HUES6 (cell line): ENCODE data around the gene PROS1.
"Not testable (repeated sequence)": the region's sequence is repeated elsewhere in the genome, so short reads cannot be mapped to it uniquely, and the experiment has no call there.

Experiments
- H3K27ac ChIP-seq: 2 replicates; pipeline ENCODE4 v1.7.0; 2013; ENCODE audit warnings: low read depth, mild to moderate bottlenecking, low read length, inconsistent platforms
- H3K27me3 ChIP-seq: 2 replicates; pipeline ENCODE4 v1.6.1; 2013; ENCODE audit warnings: low read length; ENCODE audit not compliant: control insufficient read depth, insufficient read depth
- H3K36me3 ChIP-seq: 2 replicates; pipeline ENCODE4 v1.6.1; 2013; ENCODE audit warnings: low read length; ENCODE audit not compliant: control insufficient read depth, insufficient read depth
- H3K4me1 ChIP-seq: 2 replicates; pipeline ENCODE4 v1.6.1; 2013; ENCODE audit warnings: low read length; ENCODE audit not compliant: control insufficient read depth, insufficient read depth
- H3K4me3 ChIP-seq: 2 replicates; pipeline ENCODE4 v1.5.1; 2013; ENCODE audit warnings: low read depth, low read length
- H3K9ac ChIP-seq: one replicate; pipeline ENCODE4 v1.6.1; 2013; ENCODE audit warnings: mild to moderate bottlenecking, low read length
- H3K9me3 ChIP-seq: 2 replicates; pipeline ENCODE4 v1.6.1; 2013; ENCODE audit warnings: low read depth, low read length; ENCODE audit not compliant: control insufficient read depth, insufficient read depth

Gene PROS1

GRCh38 chr3:93930041-93930440 is 43.7 kb downstream of the PROS1 start:
- H3K9ac ChIP-seq = no peak overlapping the region
- peaks cover 8% of the 10 kb centered on the region; the same call in 1 of the 2 replicates for H3K9me3 ChIP-seq
- no peaks in the 10 kb centered on the region for H3K4me1 ChIP-seq
- no peak overlapping the region for H3K27ac ChIP-seq
- no peak overlapping the region for H3K4me3 ChIP-seq
- H3K27me3 ChIP-seq = no peaks in the 10 kb centered on the region
- no peaks in the 10 kb centered on the region for H3K36me3 ChIP-seq

DNA sequence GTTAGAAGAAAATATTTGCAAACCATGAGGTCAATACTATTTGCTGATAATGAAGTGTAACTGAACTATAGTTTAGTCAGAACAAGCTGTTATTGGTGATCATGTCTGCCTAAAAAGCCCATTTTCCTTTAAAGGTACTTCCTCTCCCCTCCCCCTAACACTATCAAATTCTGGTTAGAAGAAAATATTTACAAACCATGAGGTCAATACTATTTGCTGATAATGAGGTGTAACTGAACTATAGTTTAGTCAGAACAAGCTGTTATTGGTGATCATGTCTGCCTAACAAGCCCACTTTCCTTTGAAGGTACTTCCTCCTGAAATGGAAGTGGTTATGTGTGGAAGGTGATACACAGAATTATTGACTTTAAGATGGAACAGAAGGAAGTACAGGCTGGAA is 46.9 kb downstream of the PROS1 start:
- Histone ChIP-seq H3K27me3 (no peaks in the 10 kb centered on the region), H3K4me1 (no peaks in the 10 kb centered on the region), H3K9ac (no peak overlapping the region), H3K9me3 (peaks cover 12% of the 10 kb centered on the region; the same call in 1 of the 2 replicates), H3K4me3 (no peak overlapping the region), H3K27ac (no peak overlapping the region), H3K36me3 (no peaks in the 10 kb centered on the region)

- Histone ChIP-seq H3K4me1 (no peaks in the 10 kb centered on the region), H3K27me3 (no peaks in the 10 kb centered on the region), H3K27ac (no peak overlapping the region), H3K9ac (no peak overlapping the region), H3K36me3 (no peaks in the 10 kb centered on the region), H3K4me3 (no peak overlapping the region), H3K9me3 (peaks cover 12% of the 10 kb centered on the region; the same call in 1 of the 2 replicates)
These were observed 49.2 kb downstream of the PROS1 start for GRCh38 chr3:93924491-93924890.

- no peaks in the 10 kb centered on the region for H3K27me3 ChIP-seq
- no peaks in the 10 kb centered on the region for H3K36me3 ChIP-seq
- H3K27ac ChIP-seq = no peak overlapping the region
- H3K4me1 ChIP-seq = no peaks in the 10 kb centered on the region
- peaks cover 10% of the 10 kb centered on the region; the same call in 1 of the 2 replicates for H3K9me3 ChIP-seq
- H3K4me3 ChIP-seq = no peak overlapping the region
- no peak overlapping the region for H3K9ac ChIP-seq
These were observed 50.7 kb downstream of the PROS1 start for GRCh38 chr3:93923006-93923405.

- H3K4me1 ChIP-seq, H3K27me3 ChIP-seq, H3K27ac ChIP-seq, H3K4me3 ChIP-seq, H3K9ac ChIP-seq, H3K36me3 ChIP-seq: not testable (repeated sequence)
- peaks cover 25% of the 10 kb centered on the region; the same call in 1 of the 2 replicates for H3K9me3 ChIP-seq
These were observed 56.1 kb downstream of the PROS1 start for GRCh38 chr3:93917546-93918029.

DNA sequence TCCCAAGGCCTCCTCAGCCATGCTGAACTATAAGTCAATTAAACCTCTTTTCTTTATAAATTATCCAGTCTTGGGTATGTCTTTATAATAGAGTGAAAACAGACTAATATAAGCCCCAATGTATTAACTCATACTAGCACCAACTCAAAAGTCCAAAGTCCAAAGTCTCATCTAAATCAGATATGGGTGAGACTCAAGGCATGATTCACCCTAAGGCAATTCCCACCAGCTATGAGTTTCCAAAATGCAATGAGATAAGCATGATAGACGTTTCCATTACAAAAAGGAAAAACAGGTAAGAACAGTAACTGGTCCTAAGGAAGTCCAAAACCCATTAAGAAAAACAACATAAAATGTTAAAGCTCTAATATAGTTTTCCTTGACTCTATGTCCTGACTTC is 60.1 kb downstream of the PROS1 start:
- H3K9me3 ChIP-seq = peaks cover 35% of the 10 kb centered on the region; the same call in 1 of the 2 replicates

DNA sequence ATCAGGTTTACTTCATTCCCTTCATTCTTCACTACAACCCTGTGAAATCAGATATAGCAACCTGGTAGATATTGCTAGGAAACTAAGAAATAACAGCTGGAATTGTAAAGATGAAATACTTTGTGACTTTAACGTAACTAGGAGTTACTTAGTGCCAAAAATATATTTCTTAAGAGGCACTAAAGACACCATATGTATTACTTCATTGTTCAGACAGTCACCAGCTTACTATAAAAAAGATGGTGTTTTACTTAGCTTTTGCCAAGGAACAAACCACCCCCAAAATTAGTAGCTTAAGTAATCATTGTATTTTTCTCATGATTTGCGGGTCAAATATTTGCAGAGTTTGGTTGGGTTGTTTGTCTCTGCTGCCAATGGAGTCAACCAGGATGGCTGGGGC is 62.5 kb downstream of the PROS1 start:
- Histone ChIP-seq H3K9ac (no peak overlapping the region), H3K27ac (no peak overlapping the region), H3K4me3 (no peak overlapping the region), H3K9me3 (peaks cover 45% of the 10 kb centered on the region; the same call in 1 of the 2 replicates), H3K27me3 (no peaks in the 10 kb centered on the region), H3K4me1 (no peaks in the 10 kb centered on the region), H3K36me3 (no peaks in the 10 kb centered on the region)

More for the DNA sequence above, 60.1 kb downstream of the PROS1 start:
- not testable (repeated sequence) for H3K4me1 ChIP-seq, H3K4me3 ChIP-seq, H3K27ac ChIP-seq, H3K27me3 ChIP-seq, H3K9ac ChIP-seq, H3K36me3 ChIP-seq

- H3K9ac ChIP-seq = no peak overlapping the region
- H3K4me3 ChIP-seq = no peak overlapping the region
These were observed 63.6 kb downstream of the PROS1 start for GRCh38 chr3:93910097-93910496.

DNA sequence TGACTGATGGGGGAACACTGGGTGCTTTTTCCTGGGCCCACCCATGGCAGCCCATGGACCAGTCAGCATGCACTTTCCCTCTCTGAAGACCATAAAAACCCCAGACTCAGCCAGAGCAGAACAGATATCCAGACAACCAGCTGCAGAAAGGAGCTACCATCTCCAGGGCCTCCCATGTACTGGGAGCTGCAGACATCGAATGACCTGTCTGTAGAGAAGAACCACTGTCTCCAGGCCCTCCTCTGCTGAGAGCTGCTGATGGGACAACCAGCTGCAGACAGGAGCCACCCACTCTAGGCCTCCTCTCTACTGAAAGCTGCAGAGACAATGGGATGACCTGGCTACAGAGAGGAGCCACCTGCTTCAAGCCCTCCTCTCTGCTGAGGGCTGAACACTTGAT is 66.6 kb downstream of the PROS1 start:
- Histone ChIP-seq H3K9ac (no peak overlapping the region), H3K27ac (no peak overlapping the region), H3K27me3 (no peaks in the 10 kb centered on the region), H3K4me3 (no peak overlapping the region), H3K9me3 (peaks cover 30% of the 10 kb centered on the region; the same call in 1 of the 2 replicates), H3K36me3 (no peaks in the 10 kb centered on the region), H3K4me1 (no peaks in the 10 kb centered on the region)

More at GRCh38 chr3:93910097-93910496, 63.6 kb downstream of the PROS1 start:
- no peak overlapping the region for H3K27ac ChIP-seq
- no peaks in the 10 kb centered on the region for H3K27me3 ChIP-seq
- no peaks in the 10 kb centered on the region for H3K36me3 ChIP-seq
- H3K4me1 ChIP-seq = no peaks in the 10 kb centered on the region
- peaks cover 44% of the 10 kb centered on the region; the same call in 1 of the 2 replicates for H3K9me3 ChIP-seq

DNA sequence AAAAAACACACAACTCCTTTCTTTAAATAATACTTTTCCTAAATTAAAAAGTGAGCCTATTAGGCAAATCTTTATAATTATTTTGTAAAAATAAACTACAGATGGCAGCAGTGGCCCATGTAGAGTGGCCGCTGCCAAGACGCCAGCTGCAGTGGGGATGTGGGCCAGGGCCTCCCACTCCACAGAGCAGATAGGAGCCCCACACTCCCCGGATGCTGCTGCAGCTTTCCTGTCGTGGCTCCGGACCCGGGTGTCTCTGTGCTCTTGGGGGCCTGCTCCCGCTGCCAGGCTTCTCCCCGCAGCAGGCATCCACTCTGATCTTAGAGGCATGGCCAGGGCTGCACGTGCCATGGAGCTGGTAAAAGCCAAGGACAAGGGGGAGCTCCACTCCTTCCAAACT is 67.5 kb downstream of the PROS1 start:
- Histone ChIP-seq H3K9me3 (peaks cover 24% of the 10 kb centered on the region; the same call in 1 of the 2 replicates), H3K9ac (no peak overlapping the region), H3K4me1 (no peaks in the 10 kb centered on the region), H3K36me3 (no peaks in the 10 kb centered on the region), H3K27me3 (no peaks in the 10 kb centered on the region), H3K27ac (no peak overlapping the region), H3K4me3 (no peak overlapping the region)

DNA sequence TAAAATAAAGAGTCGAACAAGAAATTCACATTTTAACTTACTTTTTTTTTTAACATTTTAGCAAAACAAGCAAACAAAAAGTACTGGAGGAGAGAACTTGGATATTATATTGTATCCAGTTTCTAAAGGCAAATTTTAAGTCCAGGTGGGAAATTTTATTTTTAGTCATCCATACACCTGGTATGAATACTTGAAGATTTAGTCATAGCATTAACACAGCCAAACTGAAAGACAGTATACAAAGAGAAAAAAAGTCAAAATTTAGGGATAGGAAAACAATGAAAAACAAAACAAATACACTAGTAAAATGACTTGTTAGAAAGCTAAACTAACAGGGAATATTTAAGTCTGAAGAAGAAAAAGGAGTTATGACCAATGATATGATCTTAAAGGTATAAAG is 69.1 kb downstream of the PROS1 start:
- Histone ChIP-seq H3K9ac (no peak overlapping the region), H3K27me3 (no peaks in the 10 kb centered on the region), H3K4me1 (no peaks in the 10 kb centered on the region), H3K36me3 (no peaks in the 10 kb centered on the region), H3K4me3 (no peak overlapping the region), H3K9me3 (peaks cover 26% of the 10 kb centered on the region; the same call in 1 of the 2 replicates), H3K27ac (no peak overlapping the region)
